GM12872 (cell line): ENCODE data around the gene SGPP2.

Experiments
- TF ChIP-seq, protein P1 (sequence below): IDR thresholded peaks from 3 replicates; pipeline ENCODE4 v1.5.1; 2011; ENCODE audit warnings: low read depth, mild to moderate bottlenecking, low read length, moderate library complexity; ENCODE audit not compliant: insufficient read depth

The SGPP2 gene

DNA sequence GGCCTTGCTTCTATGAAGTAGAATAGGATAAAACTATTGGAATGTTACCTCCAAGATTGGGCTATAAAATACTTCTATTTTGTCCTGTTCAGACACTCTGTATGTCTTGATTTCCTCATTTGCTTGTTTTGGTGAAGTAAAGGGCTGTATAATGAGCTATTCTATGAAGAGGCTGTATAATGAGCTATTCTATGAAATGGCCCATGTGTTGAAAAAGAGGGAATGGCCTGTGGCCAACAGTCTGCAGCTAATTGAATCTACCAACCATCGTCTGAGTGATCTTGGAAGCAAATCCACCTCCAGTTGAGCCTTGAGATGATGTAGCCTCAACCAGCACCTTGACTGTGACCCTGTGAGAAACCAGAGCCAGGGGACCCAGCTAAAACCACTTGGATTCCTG is 3.8 kb upstream of the SGPP2 start:
- TF ChIP-seq, protein P1, sequence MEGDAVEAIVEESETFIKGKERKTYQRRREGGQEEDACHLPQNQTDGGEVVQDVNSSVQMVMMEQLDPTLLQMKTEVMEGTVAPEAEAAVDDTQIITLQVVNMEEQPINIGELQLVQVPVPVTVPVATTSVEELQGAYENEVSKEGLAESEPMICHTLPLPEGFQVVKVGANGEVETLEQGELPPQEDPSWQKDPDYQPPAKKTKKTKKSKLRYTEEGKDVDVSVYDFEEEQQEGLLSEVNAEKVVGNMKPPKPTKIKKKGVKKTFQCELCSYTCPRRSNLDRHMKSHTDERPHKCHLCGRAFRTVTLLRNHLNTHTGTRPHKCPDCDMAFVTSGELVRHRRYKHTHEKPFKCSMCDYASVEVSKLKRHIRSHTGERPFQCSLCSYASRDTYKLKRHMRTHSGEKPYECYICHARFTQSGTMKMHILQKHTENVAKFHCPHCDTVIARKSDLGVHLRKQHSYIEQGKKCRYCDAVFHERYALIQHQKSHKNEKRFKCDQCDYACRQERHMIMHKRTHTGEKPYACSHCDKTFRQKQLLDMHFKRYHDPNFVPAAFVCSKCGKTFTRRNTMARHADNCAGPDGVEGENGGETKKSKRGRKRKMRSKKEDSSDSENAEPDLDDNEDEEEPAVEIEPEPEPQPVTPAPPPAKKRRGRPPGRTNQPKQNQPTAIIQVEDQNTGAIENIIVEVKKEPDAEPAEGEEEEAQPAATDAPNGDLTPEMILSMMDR: no peak

- TF ChIP-seq, protein P1: no peak
Measured at GRCh38 chr2:222421626-222422025, 2.7 kb upstream of the SGPP2 start.

DNA sequence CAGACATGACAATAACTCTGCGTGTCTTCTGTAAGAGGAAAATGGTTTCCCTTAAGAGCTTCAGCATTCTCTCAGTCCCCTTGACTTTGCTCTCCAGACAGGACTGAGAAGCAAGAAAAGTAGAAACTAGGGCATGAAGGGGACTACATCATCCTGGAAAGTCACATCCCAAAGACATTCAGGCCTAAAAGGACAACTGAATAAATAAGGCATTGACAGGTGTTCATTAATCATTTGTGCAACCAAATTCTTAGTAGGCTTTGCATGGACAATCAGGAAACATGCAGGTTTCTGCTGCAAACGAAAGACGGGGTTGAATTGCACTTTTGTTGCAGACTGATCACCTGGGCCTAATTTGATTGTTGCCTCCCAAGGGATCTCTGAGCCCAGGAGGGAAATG is 1.2 kb upstream of the SGPP2 start:
- TF ChIP-seq, protein P1: no peak

GRCh38 chr2:222423632-222424275 is 589 bp upstream of the SGPP2 start:
- TF ChIP-seq, protein P1: no peak

GRCh38 chr2:222424729-222425671 is 657 bp downstream of the SGPP2 start:
- TF ChIP-seq, protein P1: no peak

DNA sequence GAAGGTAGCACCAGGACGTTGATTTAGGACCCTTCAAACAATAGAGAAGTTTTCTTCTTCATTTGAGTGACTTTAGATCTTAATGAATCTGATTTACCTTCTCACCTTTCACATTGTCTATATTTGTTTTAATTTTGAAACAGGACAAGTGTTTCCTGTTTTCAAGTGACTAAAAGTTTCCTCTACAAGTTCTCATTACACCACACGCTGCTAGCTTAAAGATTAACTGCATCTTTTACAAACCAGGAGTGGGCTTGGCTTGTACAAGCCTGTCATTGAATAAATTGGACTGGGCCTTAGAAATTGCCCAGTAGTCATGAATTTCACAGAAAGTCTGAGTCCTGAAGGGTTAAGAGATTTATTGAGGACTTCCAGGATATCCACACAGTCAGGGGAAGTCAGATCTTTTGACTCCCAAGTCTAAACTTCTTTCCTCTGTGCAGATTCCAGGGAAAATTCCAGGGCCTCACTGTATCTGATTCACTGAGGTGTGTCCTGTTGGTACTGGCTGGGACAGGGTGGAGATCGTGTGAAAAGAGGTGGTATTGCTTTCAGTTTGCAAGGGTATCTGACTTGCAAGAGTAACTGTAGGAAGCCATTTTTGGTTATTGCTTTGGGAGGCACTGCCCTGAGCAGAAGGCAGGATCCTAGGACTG is 3.4 kb downstream of the SGPP2 start:
- TF ChIP-seq, protein P1: no peak

DNA sequence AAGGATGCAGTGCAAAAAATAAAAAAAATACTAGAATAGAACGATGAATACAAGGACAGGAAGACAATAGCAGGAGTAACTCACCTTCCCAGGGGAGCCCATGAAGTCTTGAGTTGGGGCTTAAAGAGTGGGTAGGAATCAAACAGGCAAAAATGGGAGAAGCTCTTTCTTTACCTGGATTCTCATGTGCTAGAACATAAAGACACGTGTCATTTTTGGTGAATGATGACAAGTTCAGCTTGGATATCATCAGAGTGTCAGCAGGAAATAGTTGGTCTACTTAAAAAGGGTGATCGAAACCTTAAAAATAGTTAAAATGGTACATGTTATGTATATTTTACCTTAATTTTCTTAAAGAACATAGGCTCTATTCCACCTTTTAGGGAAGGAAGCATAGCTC is 5.7 kb downstream of the SGPP2 start:
- TF ChIP-seq, protein P1: no peak
